ENCODE measurements around the gene GJA8.
"Not testable (repeated sequence)": the region's sequence is repeated elsewhere in the genome, so short reads cannot be mapped to it uniquely, and the experiment has no call there.

GJA8 gene

GRCh38 chr1:147927689-147928088, 25.1 kb downstream of the GJA8 start:
- not testable (repeated sequence) for DNase-seq (ENCODE audit: low read depth, low spot score)

- DNase-seq (ENCODE audit: low read depth, low spot score), result peak; percentile 95
These were observed 25.9 kb downstream of the GJA8 start, which contains the start of gene GPR89B for GRCh38 chr1:147928236-147929132. Gene GPR89B (plus strand): TSS chr1:147928420. CDS start chr1:147928537, 117 bp downstream.

DNA sequence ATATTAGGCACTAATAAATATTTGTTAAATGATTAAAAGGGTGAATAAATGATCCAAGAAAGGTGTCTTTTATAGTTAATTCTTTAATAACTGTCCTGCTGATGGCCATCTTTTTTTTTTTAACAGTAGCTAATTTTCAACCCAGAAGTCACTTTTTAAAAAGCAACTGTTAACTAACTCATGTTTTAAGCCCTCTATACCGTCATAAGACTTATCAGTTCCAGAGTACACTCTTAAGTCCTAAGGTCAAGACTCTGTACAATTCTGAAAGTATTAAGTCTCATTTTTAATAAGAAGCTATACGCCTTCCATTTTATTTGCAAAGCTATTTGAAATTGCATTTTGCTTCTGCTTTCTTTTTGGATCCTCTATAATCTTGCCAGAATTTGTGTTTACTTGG, 28.5 kb downstream of the GJA8 start:
- not testable (repeated sequence) for DNase-seq (ENCODE audit: low read depth, low spot score)

DNA sequence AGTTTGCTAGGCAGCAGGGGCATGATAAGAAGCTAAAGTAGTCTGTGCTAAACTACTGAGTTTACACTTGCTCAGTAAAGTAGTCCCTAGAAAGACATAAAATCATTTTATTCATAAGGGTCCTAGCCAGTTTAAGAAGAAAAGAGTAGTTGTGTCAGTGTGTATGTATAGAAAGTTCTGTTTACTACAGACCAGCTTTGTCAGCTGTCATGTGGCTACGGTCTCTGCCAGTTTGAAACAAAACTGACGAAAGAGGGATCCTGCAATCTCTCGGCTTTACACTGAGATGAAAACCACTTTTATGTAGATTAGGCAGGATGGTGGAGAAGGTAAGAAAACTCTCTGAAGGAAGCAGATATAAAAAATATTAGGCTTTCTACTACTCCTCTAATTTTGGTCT, 32.7 kb downstream of the GJA8 start:
- not testable (repeated sequence) for DNase-seq (ENCODE audit: low read depth, low spot score)

- DNase-seq (ENCODE audit: low read depth, low spot score), result not testable (repeated sequence)
These were observed 37.9 kb downstream of the GJA8 start for GRCh38 chr1:147940456-147940855.

DNA sequence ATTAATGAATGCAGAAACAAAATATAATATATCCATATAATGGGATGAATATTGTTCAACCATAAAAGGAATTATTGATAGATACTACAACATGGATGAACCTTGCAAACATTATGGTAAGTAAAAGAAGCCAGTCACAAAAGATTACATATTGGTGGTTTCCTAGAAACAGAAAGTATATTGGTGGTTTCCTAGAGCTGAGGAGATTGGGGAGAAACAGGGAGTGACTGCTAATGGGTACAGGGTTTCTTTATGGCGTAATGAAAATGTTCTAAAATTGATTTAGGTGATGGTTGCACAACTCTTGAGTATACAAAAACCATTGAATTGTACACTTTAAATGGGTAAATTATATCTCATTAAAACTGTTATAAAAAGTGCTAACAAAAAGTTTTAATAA, 40.0 kb downstream of the GJA8 start:
- DNase-seq (ENCODE audit: low read depth, low spot score), result not testable (repeated sequence)

DNA sequence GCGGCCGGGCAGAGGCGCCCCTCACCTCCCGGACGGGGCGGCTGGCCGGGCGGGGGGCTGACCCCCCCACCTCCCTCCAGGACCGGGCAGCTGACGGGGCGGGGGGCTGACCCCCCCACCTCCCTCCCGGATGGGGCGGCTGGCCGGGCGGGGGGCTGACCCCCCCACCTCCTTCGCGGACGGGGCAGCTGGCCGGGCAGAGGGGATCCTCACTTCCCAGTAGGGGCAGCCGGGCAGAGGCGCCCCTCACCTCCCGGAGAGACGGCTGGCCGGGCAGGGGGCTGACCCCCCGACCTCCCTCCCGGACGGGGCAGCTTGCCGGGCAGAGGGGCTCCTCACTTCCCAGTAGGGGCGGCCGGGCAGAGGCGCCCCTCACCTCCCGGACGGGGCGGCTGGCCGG, 46.9 kb downstream of the GJA8 start:
- not testable (repeated sequence) for DNase-seq (ENCODE audit: low read depth, low spot score)

All from astrocyte of the hippocampus (primary cell).